Sigmoid colon (tissue), 4 donors: ENCODE data around the gene CYGB.

Source experiments
- EP300 ChIP-seq, 4 donors: sonication (generic); formaldehyde crosslinking; IDR thresholded peaks; one replicate each; pipeline ENCODE4 v1.6.1; 2017; ENCODE audit warnings: antibody characterized with exemption in 4 of 4
- POLR2A ChIP-seq, 2 donors: fragments of 450-650 bp; IDR thresholded peaks; one replicate each; pipeline ENCODE4 v1.6.1; 2016; ENCODE audit warnings: antibody characterized with exemption in 2 of 2, mild to moderate bottlenecking in 2 of 2, moderate library complexity in 2 of 2
- POLR2AphosphoS5 ChIP-seq, 4 donors: sonication (generic); formaldehyde crosslinking; IDR thresholded peaks; one replicate each; pipeline ENCODE4 v1.6.1; 2017; ENCODE audit warnings: antibody characterized with exemption in 4 of 4
- TF ChIP-seq, protein P1 (sequence below), 4 experiments: fragments of 450-650 bp in 3 of 4; fragments of 200-600 bp in 1 of 4; IDR thresholded peaks; one replicate each; pipeline ENCODE4 v1.5.1; 2016 to 2019; ENCODE audit warnings: antibody characterized with exemption in 4 of 4, mild to moderate bottlenecking in 3 of 4, moderate library complexity in 2 of 4

DNA sequence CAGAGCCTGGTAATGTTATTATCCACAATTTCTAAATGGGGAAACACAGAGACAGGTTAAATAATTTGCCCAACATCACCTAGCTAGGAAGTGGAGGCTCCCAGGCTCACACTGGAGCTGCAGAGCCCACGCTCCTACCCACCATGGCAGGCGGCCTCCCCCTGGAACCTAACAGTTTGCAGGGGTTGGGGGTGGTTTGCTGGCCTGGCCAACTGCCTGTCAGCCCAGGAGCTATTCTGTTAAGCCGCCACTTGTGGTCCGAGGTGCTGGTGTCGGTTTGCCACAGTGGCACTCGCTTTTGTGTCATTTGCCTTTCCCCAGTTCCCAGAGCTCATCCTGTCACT lies 5.9 kb upstream of the CYGB start:
- TF ChIP-seq POLR2AphosphoS5 (IDR thresholded peaks at IDR 0.05) (no peak), POLR2A (IDR thresholded peaks at IDR 0.05) (no peak), EP300 (IDR thresholded peaks at IDR 0.05) (no peak)
- TF ChIP-seq, protein P1, sequence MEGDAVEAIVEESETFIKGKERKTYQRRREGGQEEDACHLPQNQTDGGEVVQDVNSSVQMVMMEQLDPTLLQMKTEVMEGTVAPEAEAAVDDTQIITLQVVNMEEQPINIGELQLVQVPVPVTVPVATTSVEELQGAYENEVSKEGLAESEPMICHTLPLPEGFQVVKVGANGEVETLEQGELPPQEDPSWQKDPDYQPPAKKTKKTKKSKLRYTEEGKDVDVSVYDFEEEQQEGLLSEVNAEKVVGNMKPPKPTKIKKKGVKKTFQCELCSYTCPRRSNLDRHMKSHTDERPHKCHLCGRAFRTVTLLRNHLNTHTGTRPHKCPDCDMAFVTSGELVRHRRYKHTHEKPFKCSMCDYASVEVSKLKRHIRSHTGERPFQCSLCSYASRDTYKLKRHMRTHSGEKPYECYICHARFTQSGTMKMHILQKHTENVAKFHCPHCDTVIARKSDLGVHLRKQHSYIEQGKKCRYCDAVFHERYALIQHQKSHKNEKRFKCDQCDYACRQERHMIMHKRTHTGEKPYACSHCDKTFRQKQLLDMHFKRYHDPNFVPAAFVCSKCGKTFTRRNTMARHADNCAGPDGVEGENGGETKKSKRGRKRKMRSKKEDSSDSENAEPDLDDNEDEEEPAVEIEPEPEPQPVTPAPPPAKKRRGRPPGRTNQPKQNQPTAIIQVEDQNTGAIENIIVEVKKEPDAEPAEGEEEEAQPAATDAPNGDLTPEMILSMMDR (IDR thresholded peaks at IDR 0.05), result no peak
